AG04450 (cell line): ENCODE data around the gene CDH13. TPM values are rescaled to one million over a fixed set of nuclear protein-coding genes. Genes with fewer than 3 reads are reported as not detected.

Experiments
- CTCF ChIA-PET: fragments of 300-600, 350-600 bp; formaldehyde crosslinking; extraction: SDS; loops from one replicate; lab custom pipeline; 2022; ENCODE audit warnings: antibody characterized with exemption, inconsistent platforms; lab: Charles Lee
- POLR2A ChIA-PET: fragments of 350-600 bp; formaldehyde crosslinking; extraction: SDS; loops from one replicate; lab custom pipeline; 2021; ENCODE audit warnings: antibody characterized with exemption, inconsistent platforms; lab: Yijun Ruan, JAX
- DNase-seq: peaks from one replicate; pipeline ENCODE4 v3.0.0-alpha.2; 2011; ENCODE audit warnings: low read depth, low spot score
- H3K27ac ChIP-seq: one replicate; pipeline ENCODE4 v1.5.1; 2012; ENCODE audit warnings: low read depth, low read length, control low read depth
- H3K27me3 ChIP-seq: one replicate; pipeline ENCODE4 v1.6.0; 2012; ENCODE audit warnings: low read length; ENCODE audit not compliant: control insufficient read depth, insufficient read depth
- H3K4me3 ChIP-seq: 2 replicates; pipeline ENCODE4 v1.5.1; 2011; ENCODE audit warnings: mild to moderate bottlenecking, low read depth, low read length, control low read depth
- H3K9me3 ChIP-seq: 2 replicates; pipeline ENCODE4 v1.5.1; 2012; ENCODE audit warnings: low read length; ENCODE audit not compliant: control insufficient read depth, insufficient read depth
- CTCF ChIP-seq: IDR thresholded peaks from 2 replicates; pipeline ENCODE4 v1.5.1; 2011; ENCODE audit warnings: low read depth, low read length, control low read depth, inconsistent platforms
- polyA plus RNA-seq: library from polyadenylated mRNA; depleted of rRNA; stranded (reverse); fragments of >200 nt; gene quantifications from 2 replicates; pipeline ENCODE4 v1.2.3, GENCODE V29; 2011

Gene CDH13
- polyA plus RNA-seq, 1 experiment, result 55.0 TPM

- POLR2A ChIA-PET, result no interaction called here
- H3K9me3 ChIP-seq, result no peaks in the 10 kb centered on the region
- TF ChIP-seq CTCF, result no peak
- no peaks in the 10 kb centered on the region for H3K27me3 ChIP-seq
- CTCF ChIA-PET, result no interaction called here
- no peak for DNase-seq
- no peak overlapping the region for H3K27ac ChIP-seq
- H3K4me3 ChIP-seq, result no peak overlapping the region
Measured at GRCh38 chr16:83789642-83790401, 1163.1 kb downstream of the CDH13 start.

GRCh38 chr16:83791916-83792315 lies 1165.1 kb downstream of the CDH13 start:
- ChIA-PET POLR2A (no interaction called here), CTCF (no interaction called here)
- no peaks in the 10 kb centered on the region for H3K9me3 ChIP-seq
- DNase-seq, result no peak
- no peaks in the 10 kb centered on the region for H3K27me3 ChIP-seq
- TF ChIP-seq CTCF, result no peak
- no peak overlapping the region for H3K4me3 ChIP-seq
- H3K27ac ChIP-seq, result no peak overlapping the region

- POLR2A ChIA-PET, result no interaction called here
- Histone ChIP-seq H3K9me3 (no peaks in the 10 kb centered on the region), H3K27me3 (no peaks in the 10 kb centered on the region), H3K4me3 (no peak overlapping the region), H3K27ac (no peak overlapping the region)
- no peak for TF ChIP-seq CTCF
- CTCF ChIA-PET, result no interaction called here
- DNase-seq, result no peak
Measured at GRCh38 chr16:83792391-83792790, 1165.6 kb downstream of the CDH13 start.

- H3K27ac ChIP-seq, result no peak overlapping the region
- H3K4me3 ChIP-seq, result no peak overlapping the region
- H3K9me3 ChIP-seq, result no peaks in the 10 kb centered on the region
- no peak for DNase-seq
- no peak for TF ChIP-seq CTCF
- ChIA-PET POLR2A (no interaction called here), CTCF (no interaction called here)
- no peaks in the 10 kb centered on the region for H3K27me3 ChIP-seq
Measured at GRCh38 chr16:83793179-83793578, 1166.4 kb downstream of the CDH13 start.

GRCh38 chr16:83794860-83795554 lies 1168.2 kb downstream of the CDH13 start:
- DNase-seq, result no peak

More at GRCh38 chr16:83794860-83795554, 1168.2 kb downstream of the CDH13 start:
- ChIA-PET CTCF (no interaction called here), POLR2A (no interaction called here)
- no peak overlapping the region for H3K4me3 ChIP-seq
- H3K27ac ChIP-seq, result no peak overlapping the region
- no peaks in the 10 kb centered on the region for H3K9me3 ChIP-seq
- H3K27me3 ChIP-seq, result no peaks in the 10 kb centered on the region
- TF ChIP-seq CTCF, result no peak
